Measurements from ENCODE around the gene IL1F10. TPM values are rescaled to one million over a fixed set of nuclear protein-coding genes. Genes with fewer than 3 reads are reported as not detected.

IL1F10 gene
- total RNA-seq, 1 donor from 2014 or later: not detected

- no peak overlapping the region for H3K27ac ChIP-seq
- no peak overlapping the region for H3K4me3 Mint-ChIP-seq
- TF ChIP-seq EZH2phosphoT487 (IDR thresholded peaks at IDR 0.05) (no peak), EZH2 (IDR thresholded peaks at IDR 0.05) (no peak), CTCF (IDR thresholded peaks at IDR 0.05) (no peak)
- H3K27me3 Mint-ChIP-seq (ENCODE audit: insufficient read depth, low read depth): no peaks in the 10 kb centered on the region
- H3K27me3 ChIP-seq: peaks cover 6% of the 10 kb centered on the region
- H3K4me3 ChIP-seq: no peak overlapping the region
- DNase-seq (ENCODE audit: low spot score): no peak
- no peaks in the 10 kb centered on the region for H3K36me3 ChIP-seq
- no peaks in the 10 kb centered on the region for H3K4me1 Mint-ChIP-seq
- H4K20me1 ChIP-seq (ENCODE audit: low read depth): no peaks in the 10 kb centered on the region
- no peaks in the 10 kb centered on the region for H3K36me3 Mint-ChIP-seq
- no peak overlapping the region for H3K27ac Mint-ChIP-seq
- no peaks in the 10 kb centered on the region for H3K79me2 ChIP-seq (ENCODE audit: low read depth)
- H3K4me2 ChIP-seq: no peak overlapping the region
- H2AFZ ChIP-seq (replicated peaks): no peak overlapping the region
- no peaks in the 10 kb centered on the region for H3K4me1 ChIP-seq
- H3K9ac ChIP-seq: no peak overlapping the region
- no peaks in the 10 kb centered on the region for H3F3A ChIP-seq (ENCODE audit: low read depth)
- no peaks in the 10 kb centered on the region for H3K9me3 ChIP-seq (ENCODE audit: low read depth)
- H3K9me3 Mint-ChIP-seq: no peaks in the 10 kb centered on the region
These were observed 31.0 kb upstream of the IL1F10 start for GRCh38 chr2:113036763-113037162.

GRCh38 chr2:113038291-113038690 is 29.5 kb upstream of the IL1F10 start:
- Histone ChIP-seq H3K4me2 (no peak overlapping the region), H2AFZ (replicated peaks) (no peak overlapping the region), H3K9ac (no peak overlapping the region), H3K9me3 (ENCODE audit: low read depth) (no peaks in the 10 kb centered on the region), H3K4me3 (no peak overlapping the region), H3K27ac (no peak overlapping the region), H3K36me3 (no peaks in the 10 kb centered on the region), H3K4me1 (no peaks in the 10 kb centered on the region), H3K79me2 (ENCODE audit: low read depth) (no peaks in the 10 kb centered on the region), H3K27me3 (peaks cover 6% of the 10 kb centered on the region), H4K20me1 (ENCODE audit: low read depth) (no peaks in the 10 kb centered on the region), H3F3A (ENCODE audit: low read depth) (no peaks in the 10 kb centered on the region)
- Mint-ChIP-seq H3K36me3 (no peaks in the 10 kb centered on the region), H3K4me3 (no peak overlapping the region), H3K4me1 (no peaks in the 10 kb centered on the region), H3K27me3 (ENCODE audit: insufficient read depth, low read depth) (no peaks in the 10 kb centered on the region), H3K9me3 (no peaks in the 10 kb centered on the region), H3K27ac (no peak overlapping the region)
- DNase-seq (ENCODE audit: low spot score): no peak
- TF ChIP-seq EZH2phosphoT487 (IDR thresholded peaks at IDR 0.05): no peak
- TF ChIP-seq CTCF (IDR thresholded peaks at IDR 0.05): no peak
- TF ChIP-seq EZH2 (IDR thresholded peaks at IDR 0.05): no peak

- Histone ChIP-seq H3F3A (ENCODE audit: low read depth) (no peaks in the 10 kb centered on the region), H3K4me2 (no peak overlapping the region), H3K27me3 (peaks cover 6% of the 10 kb centered on the region), H3K9ac (no peak overlapping the region), H3K36me3 (no peaks in the 10 kb centered on the region), H4K20me1 (ENCODE audit: low read depth) (no peaks in the 10 kb centered on the region), H3K79me2 (ENCODE audit: low read depth) (no peaks in the 10 kb centered on the region), H2AFZ (replicated peaks) (no peak overlapping the region), H3K4me3 (no peak overlapping the region), H3K4me1 (no peaks in the 10 kb centered on the region), H3K27ac (no peak overlapping the region), H3K9me3 (ENCODE audit: low read depth) (no peaks in the 10 kb centered on the region)
- Mint-ChIP-seq H3K27ac (no peak overlapping the region), H3K4me1 (no peaks in the 10 kb centered on the region), H3K9me3 (no peaks in the 10 kb centered on the region), H3K36me3 (no peaks in the 10 kb centered on the region), H3K4me3 (no peak overlapping the region), H3K27me3 (ENCODE audit: insufficient read depth, low read depth) (no peaks in the 10 kb centered on the region)
- TF ChIP-seq CTCF (IDR thresholded peaks at IDR 0.05) (no peak), EZH2 (IDR thresholded peaks at IDR 0.05) (no peak), EZH2phosphoT487 (IDR thresholded peaks at IDR 0.05) (no peak)
- DNase-seq (ENCODE audit: low spot score): no peak
These were observed 28.6 kb upstream of the IL1F10 start for GRCh38 chr2:113039158-113039557.
